Panc1 (cell line): ENCODE results near the gene PELI3. TPM values are rescaled to one million over a fixed set of nuclear protein-coding genes. Genes with fewer than 3 reads are reported as not detected.

Experiments
- ATAC-seq: fragments of 200-7000 bp; cut with Tn5 transposase; 2 replicates; pipeline ENCODE4 v1.9.1; 2020; ENCODE audit warnings: mild to moderate bottlenecking, moderate library complexity
- BruUV-seq: library from RNA; stranded (reverse); fragments of 400-500 nt; replicated peaks from 2 replicates; lab custom pipeline; 2021; lab: Mats Ljungman, UMichigan
- CTCF ChIA-PET: fragments of 300-600 bp; sonication (Branson Sonifier 250); formaldehyde crosslinking; loops from one replicate; lab custom pipeline; 2022; ENCODE audit warnings: antibody characterized with exemption; lab: Charles Lee
- POLR2A ChIA-PET: fragments of 300-600 bp; sonication (Branson Sonifier 250); formaldehyde crosslinking; loops from one replicate; lab custom pipeline; 2022; ENCODE audit warnings: antibody characterized with exemption; lab: Charles Lee
- DNase-seq: peaks from one replicate; pipeline ENCODE4 v3.0.0-alpha.2; 2010; ENCODE audit warnings: low read depth, low spot score
- H3K27ac ChIP-seq: 2 replicates; pipeline ENCODE4 v1.5.1; 2011; ENCODE audit warnings: mild to moderate bottlenecking, low read length, inconsistent platforms
- H3K27me3 ChIP-seq: fragments of 200-500 bp; sonication (Bioruptor generic); 2 replicates; pipeline ENCODE4 v1.6.0; 2014; ENCODE audit warnings: low read length, inconsistent platforms; ENCODE audit not compliant: control insufficient read depth, insufficient read depth
- H3K36me3 ChIP-seq: fragments of 200-500 bp; sonication (Bioruptor generic); 2 replicates; pipeline ENCODE4 v1.5.1; 2014; ENCODE audit warnings: inconsistent platforms, mild to moderate bottlenecking, low read length, moderate library complexity; ENCODE audit not compliant: control insufficient read depth, insufficient read depth
- H3K4me1 ChIP-seq: 2 replicates; pipeline ENCODE4 v1.5.1; 2011; ENCODE audit warnings: inconsistent platforms, mild to moderate bottlenecking, low read length, moderate library complexity; ENCODE audit not compliant: control insufficient read depth, insufficient read depth
- H3K4me3 ChIP-seq, 2 experiments: 2 replicates each; pipeline ENCODE4 v1.5.1; 2011 to 2012; ENCODE audit warnings: low read depth in 2 of 2, low read length in 2 of 2, mild to moderate bottlenecking in 2 of 2, inconsistent platforms in 1 of 2, moderate library complexity in 1 of 2
- H3K9me3 ChIP-seq: fragments of 200-500 bp; sonication (Bioruptor generic); 2 replicates; pipeline ENCODE4 v1.5.1; 2014; ENCODE audit warnings: low read depth, mild to moderate bottlenecking, inconsistent platforms, low read length, moderate library complexity; ENCODE audit not compliant: control insufficient read depth, insufficient read depth
- CTCF ChIP-seq: fragments of 450-650 bp; IDR thresholded peaks from 2 replicates; pipeline ENCODE4 v1.5.1; 2017; ENCODE audit warnings: mild to moderate bottlenecking
- POLR2AphosphoS5 ChIP-seq: IDR thresholded peaks from 2 replicates; pipeline ENCODE4 v1.6.1; 2012; ENCODE audit warnings: mild to moderate bottlenecking, low read depth, low read length, moderate library complexity
- SIN3A ChIP-seq: IDR thresholded peaks from 2 replicates; pipeline ENCODE4 v1.6.1; 2012; ENCODE audit warnings: low read depth, mild to moderate bottlenecking, low read length, moderate library complexity, borderline replicate concordance; ENCODE audit not compliant: insufficient read depth
- TCF7L2 ChIP-seq: IDR thresholded peaks from 2 replicates; pipeline ENCODE4 v1.6.1; 2011; ENCODE audit warnings: mild to moderate bottlenecking, low read depth, low read length, inconsistent platforms
- in situ Hi-C: cut with HindIII; loops from 2 replicates; pipeline ENCODE4 v1.10.0; 2016; ENCODE audit warnings: low sequenced_read_pairs, low pct_unique_long_range_greater_than_20kb
- intact Hi-C: fragments of 100-400 bp; cut with micrococcal nuclease; formaldehyde crosslinking; loops from one replicate; pipeline ENCODE4 v1.10.0; 2022; ENCODE audit not compliant: unreplicated experiment
- total RNA-seq: library from RNA; stranded (reverse); gene quantifications from one replicate; pipeline ENCODE4 v1.2.1, GENCODE V29; 2021; ENCODE audit not compliant: unreplicated experiment
- TF ChIP-seq, protein P1 (sequence below), 2 experiments: IDR thresholded peaks; 2 replicates each; pipeline ENCODE4 v1.6.1; 2011 to 2012; ENCODE audit warnings: low read depth in 2 of 2, control low read depth in 1 of 2, low read length in 1 of 2, mild to moderate bottlenecking in 1 of 2, moderate library complexity in 1 of 2; ENCODE audit not compliant: insufficient read depth in 1 of 2

PELI3 gene
- total RNA-seq, 1 experiment from 2014 or later: 9.1 TPM

- Histone ChIP-seq H3K4me1 (no peaks in the 10 kb centered on the region), H3K27ac (no peak overlapping the region), H3K27me3 (no peaks in the 10 kb centered on the region), H3K4me3 (no peak overlapping the region), H3K36me3 (peaks cover 5% of the 10 kb centered on the region; the same call in 1 of the 2 replicates), H3K9me3 (no peaks in the 10 kb centered on the region)
- CTCF ChIA-PET: interaction anchor here (0.6 kb wide), 1 partner anchor 29 kb away, joined by 5 read pairs; the partner anchor contains the start of gene PELI3
- no TSS peak for BruUV-seq
- intact Hi-C loops: no loop called here
- POLR2A ChIA-PET: no interaction called here
- ATAC-seq: peak; percentile 31; the same call in 1 of the 2 replicates
- in situ Hi-C loops: no loop called here
- TF ChIP-seq SIN3A (no peak), TCF7L2 (no peak), CTCF (no peak; the same call in 1 of the 2 replicates), POLR2AphosphoS5 (no peak)
- TF ChIP-seq, protein P1, sequence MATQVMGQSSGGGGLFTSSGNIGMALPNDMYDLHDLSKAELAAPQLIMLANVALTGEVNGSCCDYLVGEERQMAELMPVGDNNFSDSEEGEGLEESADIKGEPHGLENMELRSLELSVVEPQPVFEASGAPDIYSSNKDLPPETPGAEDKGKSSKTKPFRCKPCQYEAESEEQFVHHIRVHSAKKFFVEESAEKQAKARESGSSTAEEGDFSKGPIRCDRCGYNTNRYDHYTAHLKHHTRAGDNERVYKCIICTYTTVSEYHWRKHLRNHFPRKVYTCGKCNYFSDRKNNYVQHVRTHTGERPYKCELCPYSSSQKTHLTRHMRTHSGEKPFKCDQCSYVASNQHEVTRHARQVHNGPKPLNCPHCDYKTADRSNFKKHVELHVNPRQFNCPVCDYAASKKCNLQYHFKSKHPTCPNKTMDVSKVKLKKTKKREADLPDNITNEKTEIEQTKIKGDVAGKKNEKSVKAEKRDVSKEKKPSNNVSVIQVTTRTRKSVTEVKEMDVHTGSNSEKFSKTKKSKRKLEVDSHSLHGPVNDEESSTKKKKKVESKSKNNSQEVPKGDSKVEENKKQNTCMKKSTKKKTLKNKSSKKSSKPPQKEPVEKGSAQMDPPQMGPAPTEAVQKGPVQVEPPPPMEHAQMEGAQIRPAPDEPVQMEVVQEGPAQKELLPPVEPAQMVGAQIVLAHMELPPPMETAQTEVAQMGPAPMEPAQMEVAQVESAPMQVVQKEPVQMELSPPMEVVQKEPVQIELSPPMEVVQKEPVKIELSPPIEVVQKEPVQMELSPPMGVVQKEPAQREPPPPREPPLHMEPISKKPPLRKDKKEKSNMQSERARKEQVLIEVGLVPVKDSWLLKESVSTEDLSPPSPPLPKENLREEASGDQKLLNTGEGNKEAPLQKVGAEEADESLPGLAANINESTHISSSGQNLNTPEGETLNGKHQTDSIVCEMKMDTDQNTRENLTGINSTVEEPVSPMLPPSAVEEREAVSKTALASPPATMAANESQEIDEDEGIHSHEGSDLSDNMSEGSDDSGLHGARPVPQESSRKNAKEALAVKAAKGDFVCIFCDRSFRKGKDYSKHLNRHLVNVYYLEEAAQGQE (IDR thresholded peaks at IDR 0.05; ENCODE audit: insufficient read depth in 1 of 2, low read depth in 2 of 2, low read length in 1 of 2): no peak
- DNase-seq: no peak
Observed at GRCh38 chr11:66495401-66495854, 28.7 kb downstream of the PELI3 start.

- no peak overlapping the region for H3K27ac ChIP-seq
- TF ChIP-seq TCF7L2 (no peak), POLR2AphosphoS5 (no peak), SIN3A (no peak), CTCF (no peak)
- TF ChIP-seq, protein P1 (IDR thresholded peaks at IDR 0.05; ENCODE audit: insufficient read depth in 1 of 2, low read depth in 2 of 2, low read length in 1 of 2): no peak
- no peaks in the 10 kb centered on the region for H3K4me1 ChIP-seq
- POLR2A ChIA-PET: no interaction called here
- CTCF ChIA-PET: no interaction called here
- no peaks in the 10 kb centered on the region for H3K27me3 ChIP-seq
- peaks cover 5% of the 10 kb centered on the region; the same call in 1 of the 2 replicates for H3K36me3 ChIP-seq
- in situ Hi-C loops: no loop called here
- ATAC-seq: no peak
- H3K4me3 ChIP-seq: no peak overlapping the region
- DNase-seq: no peak
- intact Hi-C loops: no loop called here
- H3K9me3 ChIP-seq: no peaks in the 10 kb centered on the region
- no TSS peak for BruUV-seq
Observed at GRCh38 chr11:66497206-66497605, 30.5 kb downstream of the PELI3 start.
